Measurements from ENCODE around the gene TMED10. TPM values are rescaled to one million over a fixed set of nuclear protein-coding genes. Genes with fewer than 3 reads are reported as not detected.

Gene TMED10
- total RNA-seq, 2 experiments from 2014 or later: 129 to 221 TPM

DNA sequence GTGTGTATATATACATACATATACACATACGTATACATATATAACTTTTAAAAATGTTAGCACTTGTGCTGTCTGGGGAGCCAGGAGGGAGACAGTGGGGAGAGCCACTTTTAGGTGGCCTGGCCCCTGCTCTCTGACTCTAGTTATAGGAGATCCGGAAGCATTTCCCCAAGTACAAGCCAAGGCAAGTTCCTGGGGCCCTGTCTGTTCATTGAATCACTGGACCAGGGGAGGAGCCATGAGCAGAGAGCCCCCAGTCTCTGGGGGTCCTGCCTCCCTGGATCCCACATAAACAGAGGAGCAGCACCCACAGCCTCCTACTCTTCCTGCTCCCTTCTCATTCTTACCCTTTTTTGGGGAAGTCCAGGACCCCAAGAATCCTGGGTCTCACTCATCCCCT, 45.4 kb upstream of the TMED10 start:
- peak overlapping the region; percentile 51 for H3K27ac ChIP-seq (ENCODE audit: low read depth, low read length, poor library complexity, severe bottlenecking)

GRCh38 chr14:75220156-75220555, 43.7 kb upstream of the TMED10 start:
- H3K36me3 ChIP-seq (ENCODE audit: insufficient read depth, low read length): no peaks in the 10 kb centered on the region
- no peak overlapping the region for H3K27ac ChIP-seq (ENCODE audit: low read depth, low read length, poor library complexity, severe bottlenecking)
- BruUV-seq (replicated peaks): no TSS peak
- no peaks in the 10 kb centered on the region for H3K9me3 ChIP-seq (ENCODE audit: low read length)
- peaks cover 35% of the 10 kb centered on the region for H3K4me1 ChIP-seq (ENCODE audit: insufficient read depth, low read length, poor library complexity, severe bottlenecking)
- POLR2A ChIA-PET: no interaction called here
- CTCF ChIA-PET (ENCODE audit: unreplicated experiment): no interaction called here
- intact Hi-C loops (cut with micrococcal nuclease; ENCODE audit: unreplicated experiment): no loop called here
- H3K79me2 ChIP-seq (ENCODE audit: insufficient read depth, low read depth, low read length): no peaks in the 10 kb centered on the region
- no peak for DNase-seq (ENCODE audit: low spot score)
- H4K20me1 ChIP-seq (ENCODE audit: insufficient read depth, low read length): no peaks in the 10 kb centered on the region
- H2AFZ ChIP-seq (ENCODE audit: low read length): no peak overlapping the region
- no peaks in the 10 kb centered on the region for H3K9me2 ChIP-seq (ENCODE audit: insufficient read depth, low read length)
- no peak overlapping the region for H3K4me3 ChIP-seq (ENCODE audit: low read depth, low read length, poor library complexity, severe bottlenecking)
- H3K4me2 ChIP-seq (ENCODE audit: low read length): no peak overlapping the region
- TF ChIP-seq CTCF (conservative IDR thresholded peaks at IDR 0.05; ENCODE audit: low read length) (no peak), EZH2phosphoT487 (IDR thresholded peaks at IDR 0.05; ENCODE audit: borderline replicate concordance, low read depth, low read length) (no peak)

More for the DNA sequence above, 45.4 kb upstream of the TMED10 start:
- no TSS peak for BruUV-seq (replicated peaks)
- Histone ChIP-seq H3K9me2 (ENCODE audit: insufficient read depth, low read length) (no peaks in the 10 kb centered on the region), H3K4me3 (ENCODE audit: low read depth, low read length, poor library complexity, severe bottlenecking) (no peak overlapping the region), H3K4me1 (ENCODE audit: insufficient read depth, low read length, poor library complexity, severe bottlenecking) (peaks cover 35% of the 10 kb centered on the region), H2AFZ (ENCODE audit: low read length) (peak overlapping the region; percentile 54; the same call in 1 of the 2 replicates), H3K36me3 (ENCODE audit: insufficient read depth, low read length) (no peaks in the 10 kb centered on the region), H4K20me1 (ENCODE audit: insufficient read depth, low read length) (no peaks in the 10 kb centered on the region), H3K79me2 (ENCODE audit: insufficient read depth, low read depth, low read length) (no peaks in the 10 kb centered on the region), H3K4me2 (ENCODE audit: low read length) (peak overlapping the region; percentile 47), H3K9me3 (ENCODE audit: low read length) (no peaks in the 10 kb centered on the region)
- ChIA-PET POLR2A (interaction anchor here (0.5 to 0.9 kb wide), 2 partner anchors 31 to 189 kb away, joined by 3 to 5 read pairs; no protein-coding TSS in a partner anchor), CTCF (ENCODE audit: unreplicated experiment) (interaction anchor here (0.6 kb wide), 1 partner anchor 20 kb away, joined by 3 read pairs; no protein-coding TSS in a partner anchor)
- TF ChIP-seq CTCF (conservative IDR thresholded peaks at IDR 0.05; ENCODE audit: low read length): no peak
- TF ChIP-seq EZH2phosphoT487 (IDR thresholded peaks at IDR 0.05; ENCODE audit: borderline replicate concordance, low read depth, low read length): no peak
- intact Hi-C loops (cut with micrococcal nuclease; ENCODE audit: unreplicated experiment): loop anchor here (2.0 kb wide), 2 partner anchors 27 to 73 kb away; no protein-coding TSS in a partner anchor
- DNase-seq (ENCODE audit: low spot score): peak; percentile 44

GRCh38 chr14:75217508-75218206, 41.2 kb upstream of the TMED10 start:
- no peaks in the 10 kb centered on the region for H3K9me3 ChIP-seq (ENCODE audit: low read length)
- H3K4me1 ChIP-seq (ENCODE audit: insufficient read depth, low read length, poor library complexity, severe bottlenecking): peaks cover 14% of the 10 kb centered on the region
- no TSS peak for BruUV-seq (replicated peaks)
- H3K4me3 ChIP-seq (ENCODE audit: low read depth, low read length, poor library complexity, severe bottlenecking): no peak overlapping the region
- H3K36me3 ChIP-seq (ENCODE audit: insufficient read depth, low read length): no peaks in the 10 kb centered on the region
- no peak overlapping the region for H2AFZ ChIP-seq (ENCODE audit: low read length)
- H3K4me2 ChIP-seq (ENCODE audit: low read length): no peak overlapping the region
- TF ChIP-seq EZH2phosphoT487 (IDR thresholded peaks at IDR 0.05; ENCODE audit: borderline replicate concordance, low read depth, low read length): no peak
- TF ChIP-seq CTCF (conservative IDR thresholded peaks at IDR 0.05; ENCODE audit: low read length): no peak
- DNase-seq (ENCODE audit: low spot score): no peak
- no peak overlapping the region for H3K27ac ChIP-seq (ENCODE audit: low read depth, low read length, poor library complexity, severe bottlenecking)
- intact Hi-C loops (cut with micrococcal nuclease; ENCODE audit: unreplicated experiment): no loop called here
- POLR2A ChIA-PET: interaction anchor here (0.5 to 1.7 kb wide), 3 partner anchors 13 to 329 kb away, joined by 3 to 4 read pairs (median 3); no protein-coding TSS in a partner anchor
- no peaks in the 10 kb centered on the region for H3K9me2 ChIP-seq (ENCODE audit: insufficient read depth, low read length)
- H4K20me1 ChIP-seq (ENCODE audit: insufficient read depth, low read length): no peaks in the 10 kb centered on the region
- H3K79me2 ChIP-seq (ENCODE audit: insufficient read depth, low read depth, low read length): no peaks in the 10 kb centered on the region
- CTCF ChIA-PET (ENCODE audit: unreplicated experiment): interaction anchor here (0.5 kb wide), 1 partner anchor 1209 kb away, joined by 3 read pairs; no protein-coding TSS in a partner anchor

All from OCI-LY7 (cell line).